K562 (cell line): ENCODE results near the gene TIMM17B. TPM values are rescaled to one million over a fixed set of nuclear protein-coding genes. Genes with fewer than 3 reads are reported as not detected.

ENCODE experiments used
- ARHGAP35 ChIP-seq: fragments of 450-650 bp; IDR thresholded peaks from 2 replicates; pipeline ENCODE4 v1.6.1; 2018; ENCODE audit not compliant: partially characterized antibody
- HSF4 ChIP-seq: fragments of 250-450 bp; sonication (Bioruptor Pico); IDR thresholded peaks from 2 replicates; pipeline ENCODE4 v2.1.2; 2022; ENCODE audit warnings: mild to moderate bottlenecking, moderate library complexity, borderline replicate concordance
- MAZ ChIP-seq, 2 experiments: fragments of 450-650 bp in 1 of 2; sonication (generic) in 1 of 2; formaldehyde crosslinking; IDR thresholded peaks in 1 of 2; conservative IDR thresholded peaks in 1 of 2; 2 replicates each; pipeline versions ENCODE4 v1.4.0 to v1.5.0; 2020; ENCODE audit warnings: mild to moderate bottlenecking in 1 of 2, missing genetic modification reagents in 1 of 2
- MYNN ChIP-seq, 2 experiments: sonication (generic); formaldehyde crosslinking in 1 of 2; IDR thresholded peaks; 2 replicates each; pipeline versions ENCODE4 v1.5.0 to v1.6.1; 2016 to 2020; ENCODE audit warnings: antibody characterized with exemption in 1 of 2, missing genetic modification reagents in 1 of 2
- NFIC ChIP-seq: fragments of 450-650 bp; IDR thresholded peaks from 2 replicates; pipeline ENCODE4 v1.6.1; 2017; ENCODE audit warnings: mild to moderate bottlenecking, inconsistent platforms
- NR2C2 ChIP-seq, 2 experiments: fragments of 200-800 bp in 1 of 2; sonication (Bioruptor generic) in 1 of 2; sonication (generic) in 1 of 2; formaldehyde crosslinking in 1 of 2; IDR thresholded peaks; 2 replicates each; pipeline versions ENCODE4 v1.6.1 to v1.8.0; 2016 to 2022; ENCODE audit warnings: mild to moderate bottlenecking in 1 of 2, missing compliant biosample characterization in 1 of 2, missing genetic modification characterization in 1 of 2, missing genetic modification reagents in 1 of 2
- PHF21A ChIP-seq: fragments of 450-650 bp; IDR thresholded peaks from 2 replicates; pipeline ENCODE4 v1.6.1; 2017; ENCODE audit warnings: low read depth, borderline replicate concordance
- POLR2AphosphoS5 ChIP-seq: IDR thresholded peaks from 2 replicates; pipeline ENCODE4 v1.6.1; 2011; ENCODE audit warnings: mild to moderate bottlenecking, low read depth, low read length, moderate library complexity; ENCODE audit not compliant: control insufficient read depth, insufficient read depth
- PRDM10 ChIP-seq: fragments of 450-650 bp; IDR thresholded peaks from 2 replicates; pipeline ENCODE4 v1.6.1; 2018; ENCODE audit not compliant: partially characterized antibody
- RFX1 ChIP-seq: fragments of 450-650 bp; IDR thresholded peaks from 2 replicates; pipeline ENCODE4 v1.6.1; 2016; ENCODE audit warnings: mild to moderate bottlenecking, moderate library complexity
- U2AF2 ChIP-seq: fragments of 200-400 bp; formaldehyde crosslinking; optimal IDR thresholded peaks from 2 replicates; pipeline ENCODE3; 2017; ENCODE audit warnings: low read depth, mild to moderate bottlenecking, low read length
- XRCC3 ChIP-seq: fragments of 450-650 bp; IDR thresholded peaks from 2 replicates; pipeline ENCODE4 v1.6.1; 2017; ENCODE audit warnings: mild to moderate bottlenecking, moderate library complexity
- ZBTB11 ChIP-seq, 3 experiments: fragments of 200-800 bp in 1 of 3; fragments of 250-450 bp in 1 of 3; fragments of 450-650 bp in 1 of 3; sonication (Bioruptor Pico) in 1 of 3; sonication (Bioruptor generic) in 1 of 3; formaldehyde crosslinking in 1 of 3; IDR thresholded peaks; 2 replicates each; pipeline versions ENCODE4 v1.6.1 to v1.8.0; 2016 to 2022; ENCODE audit warnings: mild to moderate bottlenecking in 2 of 3, missing genetic modification characterization in 2 of 3, missing compliant biosample characterization in 1 of 3, moderate library complexity in 1 of 3
- ZEB2 ChIP-seq: fragments of 450-650 bp; IDR thresholded peaks from 2 replicates; pipeline ENCODE4 v1.6.1; 2016
- ZSCAN32 ChIP-seq: fragments of 450-650 bp; formaldehyde crosslinking; IDR thresholded peaks from 2 replicates; pipeline ENCODE4 v1.4.0; 2020; ENCODE audit warnings: mild to moderate bottlenecking, moderate library complexity
- polyA plus RNA-seq, 8 experiments: library from polyadenylated mRNA; depleted of rRNA in 4 of 8; stranded (reverse) in 5 of 8; unstranded in 3 of 8; fragments of >200 nt; fragmentation: Nextera tagmentation in 2 of 8; fragmentation: Illumina TruSeq in 1 of 8; extraction: Ambion mirVana in 2 of 8; extraction: Trizol in 1 of 8; gene quantifications; 2 replicates each; pipeline versions ENCODE4 v1.2.1 to v1.2.3, GENCODE V29; 2011 to 2014; ENCODE audit warnings: inconsistent platforms in 1 of 8, missing spikeins in 1 of 8
- total RNA-seq, 7 experiments: library from RNA; depleted of rRNA in 6 of 7; stranded (reverse); fragments of >200 nt in 6 of 7; fragmentation: Illumina TruSeq in 2 of 7; extraction: Trizol in 2 of 7; gene quantifications; 2 replicates each; pipeline versions ENCODE4 v1.2.1 to v1.2.3, GENCODE V29; 2011 to 2021; ENCODE audit warnings: low replicate concordance in 1 of 7

TIMM17B gene
- total and polyA plus RNA-seq, 9 of the 15 experiments (the other 6 are each of a cell fraction or from before 2014, with no cell fraction given) = 9.9 to 184 (median 115) TPM

GRCh38 chrX:48940404-48940955 lies 42.9 kb upstream of the TIMM17B start (continued):
- TF ChIP-seq PRDM10 (peak; percentile 71), ARHGAP35 (no peak), MAZ (CRISPR knock-in tag; conservative IDR thresholded peaks at IDR 0.05 in 1 of 2, IDR thresholded peaks at IDR 0.05 in 1 of 2) (peak; percentile 59; a peak in 3 of 4 replicates), ZSCAN32 (CRISPR knock-in tag) (no peak), POLR2AphosphoS5 (peak; percentile 71; the same call in 1 of the 2 replicates), HSF4 (CRISPR knock-in tag) (peak; percentile 91), NFIC (peak; percentile 63; the same call in 1 of the 2 replicates), RFX1 (no peak), ZBTB11 (CRISPR knock-in tag; IDR thresholded peaks at IDR 0.05) (peak in 1 of 3 experiments; percentile 44; a peak in 1 of 6 replicates), ZEB2 (peak; percentile 89), U2AF2 (no peak), NR2C2 (CRISPR knock-in tag; IDR thresholded peaks at IDR 0.05) (no peak), NR2C2 (tag; IDR thresholded peaks at IDR 0.05) (peak; percentile 58), MYNN (IDR thresholded peaks at IDR 0.05) (peak; percentile 63; the same call in 1 of the 2 replicates), MYNN (CRISPR knock-in tag; IDR thresholded peaks at IDR 0.05) (no peak), XRCC3 (no peak), PHF21A (no peak)
